SK-N-MC (cell line): Measurements from ENCODE around the gene VANGL2.

ENCODE experiments used
- EZH2 ChIP-seq: fragments of 200-600 bp; sonication (generic); IDR thresholded peaks from one replicate; pipeline ENCODE4 v1.6.1; 2017; ENCODE audit warnings: antibody characterized with exemption
- POLR2AphosphoS5 ChIP-seq: IDR thresholded peaks from 2 replicates; pipeline ENCODE4 v1.6.1; 2012; ENCODE audit warnings: mild to moderate bottlenecking, low read depth, low read length, borderline replicate concordance

- TF ChIP-seq EZH2 (no peak), POLR2AphosphoS5 (no peak)
Measured at GRCh38 chr1:160437432-160438316, 37.3 kb downstream of the VANGL2 start.
